Activated CD4-positive, alpha-beta T cell treated with anti-CD3 and anti-CD28 coated beads, Interleukin-2, amount 50 U/mL, for 4 hours (primary cell): ENCODE measurements around the gene SLC5A3.

Experiments used
- DNase-seq, 2 experiments: peaks; one replicate each; pipeline ENCODE4 v3.0.0-alpha.2; 2020

SLC5A3 gene

GRCh38 chr21:34105947-34106541 is 32.7 kb downstream of the SLC5A3 start:
- DNase-seq, result no peak

DNA sequence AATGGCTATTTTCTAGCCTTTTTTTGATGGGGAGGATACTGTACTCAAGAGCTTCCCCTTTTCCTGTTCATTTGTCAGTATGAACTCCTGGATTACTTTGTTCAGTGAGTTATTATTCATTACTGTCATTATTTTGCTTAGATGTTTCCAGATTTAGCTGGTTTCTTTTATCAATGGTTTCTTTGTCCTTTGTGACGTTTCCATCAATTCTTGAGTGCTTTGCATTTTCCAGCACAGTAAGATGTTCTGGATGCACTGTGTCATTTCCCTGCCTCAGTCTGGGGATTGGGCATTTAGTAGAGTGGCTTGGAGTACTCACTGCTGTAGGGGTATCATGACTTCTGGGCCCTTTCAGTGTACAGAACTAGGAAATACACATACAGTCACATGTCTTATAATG is 34.2 kb downstream of the SLC5A3 start:
- DNase-seq, result no peak

DNA sequence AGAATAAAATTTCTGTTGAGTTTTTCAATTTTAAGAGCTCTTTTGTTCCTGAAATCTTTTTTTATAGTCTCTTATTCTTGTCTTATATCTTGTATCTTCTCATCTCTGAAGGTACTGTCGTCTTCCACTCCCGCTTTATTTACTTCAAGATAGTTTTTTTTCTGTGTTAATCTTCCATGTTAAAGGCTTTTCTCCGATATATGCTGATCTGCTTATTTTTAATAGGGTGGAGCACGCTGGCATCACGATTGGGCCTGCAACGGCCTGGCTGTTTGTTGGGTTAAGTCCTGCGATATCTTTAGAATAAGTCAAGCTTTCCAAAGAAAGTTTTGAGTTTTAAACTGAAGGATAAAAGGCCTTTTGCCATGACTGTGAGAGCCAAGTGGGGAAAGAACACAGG is 35.7 kb downstream of the SLC5A3 start:
- DNase-seq, result no peak

DNA sequence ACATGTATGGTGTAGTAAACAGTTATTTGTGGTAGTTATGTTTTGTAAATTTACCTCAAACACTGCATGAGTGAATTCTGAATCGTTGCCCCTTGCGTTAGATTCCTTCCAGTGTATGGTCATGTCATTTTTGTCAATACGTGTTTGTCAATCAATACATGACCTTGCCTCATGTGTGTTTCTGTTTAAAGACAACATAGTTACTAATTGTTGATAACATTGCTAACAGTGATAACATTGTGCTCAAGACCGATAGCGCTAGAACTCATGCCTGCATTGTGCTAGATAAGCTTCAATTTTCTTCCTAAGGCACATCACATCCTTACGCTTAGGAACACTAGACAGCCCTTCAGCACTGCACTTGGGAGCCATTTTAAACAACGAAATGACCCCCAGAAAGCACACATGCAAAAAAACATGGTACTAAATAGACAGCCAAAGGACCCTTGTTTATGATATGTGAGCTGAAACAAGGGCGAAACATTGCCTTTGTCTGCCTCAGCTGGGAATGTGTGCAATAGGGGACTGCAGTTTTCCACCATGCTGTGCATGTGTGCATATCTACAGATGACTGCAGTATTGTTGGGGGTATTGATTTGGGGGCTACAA is 37.3 kb downstream of the SLC5A3 start:
- no peak for DNase-seq

GRCh38 chr21:34112316-34113033 is 39.1 kb downstream of the SLC5A3 start:
- DNase-seq, result no peak

DNA sequence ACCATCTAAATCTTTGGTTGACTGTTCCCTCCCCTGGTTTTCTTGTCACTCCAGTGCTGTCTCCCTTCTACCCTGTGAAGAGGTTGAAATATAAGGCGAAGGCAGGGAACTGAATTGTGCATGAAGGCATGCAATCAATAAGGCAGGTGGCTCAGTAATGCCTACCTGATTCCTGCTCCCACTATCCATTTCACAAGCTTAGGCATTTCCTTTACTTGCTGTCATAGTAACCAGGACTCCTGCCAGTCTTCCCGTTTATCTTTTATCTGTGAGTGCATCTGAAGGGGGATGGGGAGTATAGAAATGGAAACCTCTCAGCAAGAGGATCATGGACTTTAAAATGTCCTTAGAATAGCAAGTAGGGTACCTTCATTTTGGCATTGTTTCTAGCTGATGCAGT is 40.5 kb downstream of the SLC5A3 start:
- DNase-seq, result no peak

DNA sequence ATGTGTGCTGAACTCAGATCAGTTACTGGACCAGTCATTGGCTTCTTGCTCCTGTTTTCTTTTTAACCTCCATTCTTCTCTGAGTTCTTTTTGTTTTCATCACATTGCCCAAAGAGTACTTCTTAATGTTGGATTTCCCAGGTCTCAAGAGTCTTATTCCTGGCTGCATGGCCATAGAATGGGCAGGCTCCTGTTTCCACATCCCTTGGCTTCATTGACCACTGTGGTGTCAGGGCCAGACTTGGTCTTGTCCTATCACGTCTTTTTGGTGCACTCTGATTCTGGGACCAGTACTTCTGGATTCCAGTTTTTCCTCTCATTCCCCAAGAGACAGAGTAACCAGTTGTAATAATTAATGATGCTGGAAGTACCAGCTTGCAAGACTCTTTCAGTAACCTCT is 41.8 kb downstream of the SLC5A3 start:
- DNase-seq, result no peak

DNA sequence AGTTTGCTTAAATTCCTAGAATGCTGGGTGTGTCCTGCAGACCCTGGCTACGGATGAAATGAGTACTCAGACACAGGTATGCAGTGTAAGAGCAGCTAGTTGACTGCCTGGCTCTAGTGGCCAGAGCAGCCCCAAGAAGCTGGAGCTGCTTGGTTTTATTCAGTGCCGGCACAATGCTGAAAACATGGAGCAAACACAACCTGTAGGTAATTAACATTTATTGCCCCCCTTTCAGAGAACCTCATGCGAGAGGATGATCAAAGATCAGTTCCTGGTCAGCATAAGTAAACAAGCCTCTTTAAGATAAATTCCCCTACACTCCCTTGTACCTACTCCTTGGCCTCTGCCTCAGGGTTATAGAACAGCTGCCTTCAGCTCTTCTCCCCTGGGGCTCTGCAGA is 43.2 kb downstream of the SLC5A3 start:
- DNase-seq, result no peak

- no peak for DNase-seq
Measured at GRCh38 chr21:34120867-34121266, 47.5 kb downstream of the SLC5A3 start.

- no peak for DNase-seq
Measured at GRCh38 chr21:34122047-34122446, 48.7 kb downstream of the SLC5A3 start.
